Mucosa of stomach (tissue), 1 donor: ENCODE data around the gene DHRS4L2.

Experiments
- H3K27me3 ChIP-seq: one replicate; pipeline ENCODE4 v1.7.0; 2013; ENCODE audit warnings: mild to moderate bottlenecking, low read length; ENCODE audit not compliant: control insufficient read depth, insufficient read depth
- H3K36me3 ChIP-seq: one replicate; pipeline ENCODE4 v1.7.0; 2013; ENCODE audit warnings: low read length; ENCODE audit not compliant: control insufficient read depth, insufficient read depth
- H3K4me1 ChIP-seq: one replicate; pipeline ENCODE4 v1.7.0; 2013; ENCODE audit warnings: mild to moderate bottlenecking, low read length; ENCODE audit not compliant: control insufficient read depth, insufficient read depth
- H3K4me3 ChIP-seq: one replicate; pipeline ENCODE4 v1.7.0; 2013; ENCODE audit warnings: low read length
- H3K9ac ChIP-seq: one replicate; pipeline ENCODE4 v1.7.0; 2013; ENCODE audit warnings: mild to moderate bottlenecking, low read length, moderate library complexity
- H3K9me3 ChIP-seq: one replicate; pipeline ENCODE4 v1.7.0; 2013; ENCODE audit warnings: mild to moderate bottlenecking, low read length, moderate library complexity; ENCODE audit not compliant: control insufficient read depth
- donor health status: Pancreatic carcinoma.

The DHRS4L2 gene

DNA sequence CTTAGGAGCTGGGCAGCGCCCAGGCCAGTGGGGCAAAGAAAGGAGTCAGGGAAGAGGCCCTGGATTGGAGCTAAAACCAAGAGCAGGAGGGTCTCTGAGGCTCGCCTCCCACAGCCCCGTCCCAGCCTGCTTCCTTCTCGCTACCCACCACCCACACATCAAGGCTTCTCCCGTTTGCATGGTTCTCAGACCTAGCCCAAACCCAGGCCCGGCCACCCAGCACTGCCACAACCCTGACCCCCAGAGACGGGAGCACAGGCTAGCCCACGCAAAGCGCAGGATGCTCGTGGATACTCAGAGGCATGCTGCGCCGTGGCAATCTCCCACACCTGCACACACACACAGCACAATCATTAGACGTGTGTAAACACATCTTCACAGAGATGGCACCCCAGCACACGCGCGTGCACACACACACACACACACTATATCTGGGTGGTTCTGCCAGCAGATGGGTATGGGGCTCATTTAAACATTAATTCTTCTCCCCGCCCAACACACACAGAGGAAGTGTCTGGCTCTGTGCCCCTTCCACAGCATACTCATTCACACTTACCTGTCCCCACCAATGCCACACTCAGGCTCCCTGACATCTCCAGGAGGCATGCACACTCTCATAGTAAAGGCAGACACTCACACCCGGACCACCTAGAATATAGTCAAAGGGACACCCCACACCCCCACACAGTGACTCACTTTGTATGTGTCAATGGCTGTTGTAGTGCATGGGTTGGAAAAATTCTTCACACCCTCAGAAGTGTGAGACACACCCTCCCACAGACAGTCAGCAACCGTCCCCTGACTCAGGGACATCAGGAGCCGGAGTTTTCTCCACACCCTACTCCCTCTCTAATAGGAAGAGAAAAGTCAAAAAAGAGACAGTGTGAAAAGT, 64.2 kb downstream of the DHRS4L2 start:
- no peak overlapping the region for H3K4me3 ChIP-seq
- H3K4me1 ChIP-seq, result peaks cover 17% of the 10 kb centered on the region
- peaks cover 13% of the 10 kb centered on the region for H3K27me3 ChIP-seq
- no peaks in the 10 kb centered on the region for H3K36me3 ChIP-seq
- no peak overlapping the region for H3K9ac ChIP-seq
- H3K9me3 ChIP-seq, result no peaks in the 10 kb centered on the region

DNA sequence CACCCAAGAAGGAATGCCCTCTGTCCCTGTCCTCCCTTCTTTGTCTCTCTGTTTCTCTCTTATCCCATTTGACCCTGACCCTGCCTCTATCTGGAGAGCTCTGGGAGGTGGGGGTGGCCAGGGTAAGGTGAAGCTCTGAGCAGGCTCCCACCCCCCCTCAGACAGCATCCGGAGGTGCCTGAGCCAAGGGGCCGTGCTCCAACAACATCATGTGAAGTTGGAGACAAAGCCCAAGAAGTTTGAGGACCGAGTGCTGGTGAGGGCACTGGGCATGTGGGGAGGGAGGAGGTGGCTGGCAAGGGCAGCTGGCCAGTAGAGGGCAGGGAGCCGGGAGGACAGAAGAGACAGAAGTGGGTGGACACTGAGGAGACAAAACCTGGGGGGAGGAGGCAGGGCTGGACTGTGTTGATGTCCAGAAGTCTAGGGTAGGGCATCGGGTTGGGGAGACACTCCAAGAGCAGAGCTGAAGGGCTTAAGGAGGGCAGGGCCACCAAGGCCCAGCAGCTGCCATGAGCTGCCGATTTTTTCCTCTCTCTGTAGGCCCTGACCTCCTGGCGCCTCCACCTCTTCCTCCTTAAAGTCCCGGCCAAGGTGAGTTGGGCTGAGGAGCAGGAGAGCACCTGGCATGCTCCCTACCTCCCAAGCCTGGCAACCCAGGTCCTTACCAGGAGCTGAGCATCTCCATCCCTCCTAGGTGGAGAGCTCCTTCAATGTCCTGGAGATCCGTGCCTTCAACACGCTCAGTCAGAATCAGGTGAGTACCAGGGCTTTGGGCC, 65.0 kb downstream of the DHRS4L2 start:
- Histone ChIP-seq H3K27me3 (peaks cover 13% of the 10 kb centered on the region), H3K9me3 (no peaks in the 10 kb centered on the region), H3K36me3 (no peaks in the 10 kb centered on the region), H3K4me3 (no peak overlapping the region), H3K4me1 (peaks cover 17% of the 10 kb centered on the region), H3K9ac (no peak overlapping the region)

DNA sequence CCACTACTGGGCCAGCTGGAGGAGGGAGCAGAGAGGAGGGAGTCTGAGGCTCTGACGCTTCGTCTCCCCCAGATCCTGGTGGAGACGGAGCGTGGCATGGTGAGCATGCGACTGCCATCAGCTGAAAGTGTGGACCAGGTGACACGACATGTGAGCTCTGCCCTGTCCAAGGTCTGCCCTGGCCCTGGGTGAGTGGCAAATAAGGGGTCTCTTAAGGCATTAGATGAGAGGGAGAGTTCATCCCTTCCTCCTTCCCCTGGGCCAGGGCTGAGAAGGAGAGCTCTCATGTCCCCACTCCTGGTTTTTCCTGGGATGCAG, 65.6 kb downstream of the DHRS4L2 start:
- Histone ChIP-seq H3K9ac (no peak overlapping the region), H3K36me3 (no peaks in the 10 kb centered on the region), H3K4me1 (peaks cover 17% of the 10 kb centered on the region)

DNA sequence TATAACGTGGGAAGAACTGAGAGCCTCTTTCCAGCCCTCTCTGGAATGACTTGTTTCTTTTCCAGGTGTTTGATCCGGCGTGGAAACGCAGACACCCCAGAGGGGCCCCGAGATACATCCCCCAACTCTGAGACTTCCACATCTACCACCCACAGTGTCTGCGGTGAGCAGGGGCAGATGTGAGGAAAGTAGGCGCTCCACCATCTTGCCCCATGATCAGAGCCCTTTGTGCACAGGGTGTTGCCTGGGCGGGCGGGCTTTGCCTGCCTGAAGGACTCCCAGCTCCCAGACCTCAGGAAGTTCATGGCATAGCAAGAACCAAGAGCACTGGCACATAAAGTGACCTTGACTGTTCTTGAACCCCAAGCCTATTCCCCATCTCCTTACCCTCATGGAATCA, 65.9 kb downstream of the DHRS4L2 start:
- H3K4me3 ChIP-seq, result no peak overlapping the region
- H3K9ac ChIP-seq, result no peak overlapping the region
- no peaks in the 10 kb centered on the region for H3K9me3 ChIP-seq
- no peaks in the 10 kb centered on the region for H3K36me3 ChIP-seq
- peaks cover 17% of the 10 kb centered on the region for H3K4me1 ChIP-seq
- peaks cover 13% of the 10 kb centered on the region for H3K27me3 ChIP-seq

More for the DNA sequence above, 65.6 kb downstream of the DHRS4L2 start:
- Histone ChIP-seq H3K4me3 (no peak overlapping the region), H3K27me3 (peaks cover 13% of the 10 kb centered on the region), H3K9me3 (no peaks in the 10 kb centered on the region)
